Hematopoietic multipotent progenitor cell treated with erythropoietin and hydrocortisone succinate and interleukin-3 and kit ligand, for 6 days (in vitro differentiated cells): ENCODE measurements around the gene EFCAB8.

Experiments used
- DNase-seq: peaks from one replicate; pipeline ENCODE4 v3.0.0-alpha.2; 2015

Gene EFCAB8

DNA sequence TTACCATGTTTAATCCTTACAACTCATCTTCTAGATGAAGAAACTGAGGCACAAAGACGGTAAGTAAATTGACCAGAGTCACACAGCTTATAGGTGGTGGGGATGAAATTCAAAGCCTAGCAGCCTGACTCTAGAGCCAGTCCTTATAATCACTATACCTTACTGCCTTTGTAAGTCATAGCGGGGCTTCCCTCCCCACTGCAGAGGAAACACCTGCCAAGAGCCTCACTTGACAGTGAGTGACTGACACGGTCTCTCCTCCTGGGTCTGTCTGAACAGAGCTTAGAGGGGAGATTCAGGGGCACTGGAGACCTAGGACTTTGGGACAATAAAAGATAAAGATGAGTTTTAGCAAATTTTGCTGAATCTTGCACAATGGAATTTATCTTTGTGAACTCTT is 132.7 kb downstream of the EFCAB8 start:
- no peak for DNase-seq

- no peak for DNase-seq
These were observed 133.3 kb downstream of the EFCAB8 start for GRCh38 chr20:32991792-32992641.

DNA sequence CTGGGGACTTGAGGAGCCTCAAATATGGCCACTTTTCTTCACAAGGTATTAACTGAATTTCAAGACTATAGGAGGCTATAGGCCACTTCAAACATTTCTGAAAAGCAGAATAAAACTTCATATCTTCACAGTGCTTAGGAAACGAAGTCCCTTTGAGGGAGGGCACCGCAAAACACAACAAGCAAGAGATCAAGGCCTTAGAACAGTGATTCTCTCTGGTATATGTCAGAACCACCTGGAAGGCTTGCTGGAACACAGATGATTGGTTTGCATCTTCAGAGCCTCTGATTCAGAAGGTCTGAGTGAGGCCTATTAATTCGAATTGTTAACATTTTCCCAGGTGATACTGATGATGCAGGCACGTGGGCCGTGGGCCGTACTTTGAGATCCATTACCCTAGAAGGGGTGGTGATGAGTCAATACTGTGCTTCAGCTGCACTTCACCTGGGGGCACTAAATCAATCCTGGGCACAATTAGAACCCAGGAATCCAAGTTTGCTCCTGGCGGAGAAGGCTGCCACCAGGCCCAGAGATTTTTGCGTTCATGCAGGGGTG is 134.8 kb downstream of the EFCAB8 start:
- DNase-seq = no peak

DNA sequence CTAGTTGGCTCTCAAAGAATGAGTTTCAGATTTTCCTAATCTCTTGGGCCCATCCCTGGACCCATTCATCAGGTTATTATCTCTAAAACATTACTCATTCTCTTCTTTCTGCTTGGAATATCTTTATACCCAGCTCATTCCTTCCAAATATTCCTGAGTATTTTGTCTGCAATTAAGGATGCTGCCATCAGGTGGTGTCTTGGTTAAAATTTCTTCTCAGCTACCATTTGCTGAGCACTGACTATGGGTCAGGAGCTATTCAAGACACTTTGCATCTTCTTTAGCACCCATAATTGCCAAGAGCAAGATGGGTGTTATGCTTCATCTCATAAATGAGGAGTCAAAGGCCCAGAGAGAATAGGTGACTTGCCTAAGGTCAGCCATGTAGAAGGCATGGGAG is 137.1 kb downstream of the EFCAB8 start:
- no peak for DNase-seq

DNA sequence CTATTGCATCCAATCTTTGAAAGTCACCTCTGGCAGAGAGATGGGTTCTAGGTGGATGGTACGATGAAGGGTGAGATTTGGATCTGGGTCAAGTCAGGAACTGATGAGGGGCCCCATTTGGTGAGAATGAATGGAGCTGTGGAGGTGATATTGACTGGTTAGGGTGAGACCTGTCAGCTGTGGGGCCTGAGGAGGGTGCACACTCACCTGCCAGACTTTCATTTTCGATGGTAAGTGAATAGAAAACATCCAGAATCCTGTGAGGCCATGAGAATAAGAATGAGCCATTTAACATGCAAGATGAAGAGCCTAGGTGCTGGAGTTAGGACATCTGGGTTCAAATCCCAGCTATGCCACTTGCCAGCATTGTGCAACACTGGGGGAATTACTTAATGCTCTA is 138.7 kb downstream of the EFCAB8 start:
- no peak for DNase-seq

DNA sequence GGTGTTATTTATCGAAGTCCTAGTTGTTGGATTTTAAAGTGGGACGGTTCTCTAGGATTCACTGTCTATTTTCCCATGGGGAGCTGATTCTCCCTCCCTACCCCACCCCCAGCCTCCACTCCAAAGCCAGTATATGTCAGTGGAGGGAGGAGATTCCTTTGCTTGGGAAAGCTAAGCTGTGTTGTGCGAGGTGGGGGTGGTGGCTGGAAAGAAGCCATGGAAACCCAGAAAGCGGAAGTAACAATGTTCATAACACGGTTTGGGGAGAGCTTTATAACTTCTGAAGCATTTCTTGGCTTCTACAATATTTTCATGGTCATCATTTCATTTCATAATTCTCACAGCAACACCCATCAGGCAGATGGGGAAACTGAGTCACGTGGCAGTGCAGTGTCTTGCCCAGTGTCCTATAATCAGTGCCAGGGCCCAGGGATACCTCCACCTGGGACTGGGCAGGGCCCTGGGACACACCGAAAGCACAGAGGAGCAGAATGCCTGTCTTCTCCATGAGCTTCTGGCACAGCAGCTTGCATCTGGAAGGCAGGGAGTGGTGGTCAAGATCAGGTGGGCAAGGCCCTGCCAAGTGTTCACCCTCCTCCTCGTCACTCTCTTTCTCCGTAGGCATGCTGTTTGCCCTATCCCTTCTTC is 141.0 kb downstream of the EFCAB8 start:
- DNase-seq = peak; percentile 52

DNA sequence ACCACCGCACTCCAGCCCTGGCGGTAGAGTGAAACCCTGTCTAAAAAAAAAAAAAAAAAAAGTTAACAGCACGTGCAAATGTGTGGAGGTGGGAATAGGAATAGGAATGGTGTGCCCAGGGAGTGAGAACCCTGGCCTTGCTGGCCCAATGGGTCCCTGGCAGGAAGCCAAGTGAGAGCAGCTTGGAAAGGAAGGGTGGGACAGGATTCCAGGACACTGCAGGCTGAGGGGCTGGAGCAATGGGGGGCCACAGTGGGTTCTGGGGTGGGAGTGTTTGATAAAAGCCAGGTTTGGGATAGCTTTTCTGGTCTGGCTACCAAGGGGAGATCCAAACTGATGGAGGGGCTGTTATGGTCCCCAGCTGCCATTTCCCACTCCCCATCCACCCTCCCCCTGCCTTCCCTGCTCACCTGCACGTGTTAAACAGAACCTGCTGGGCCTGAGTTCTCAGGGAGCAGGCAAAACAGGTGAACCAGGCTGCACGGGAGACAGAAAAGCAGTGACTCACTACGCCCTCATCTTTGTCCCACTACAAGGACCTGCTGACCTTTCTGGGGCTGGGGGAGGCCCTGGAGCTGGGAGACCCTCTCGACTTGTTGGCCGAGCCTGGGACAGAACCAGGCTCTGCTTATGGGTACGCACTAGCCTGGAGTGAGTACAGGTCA is 142.2 kb downstream of the EFCAB8 start:
- no peak for DNase-seq

- DNase-seq = no peak
These were observed 143.5 kb downstream of the EFCAB8 start for GRCh38 chr20:33002087-33002808.

DNA sequence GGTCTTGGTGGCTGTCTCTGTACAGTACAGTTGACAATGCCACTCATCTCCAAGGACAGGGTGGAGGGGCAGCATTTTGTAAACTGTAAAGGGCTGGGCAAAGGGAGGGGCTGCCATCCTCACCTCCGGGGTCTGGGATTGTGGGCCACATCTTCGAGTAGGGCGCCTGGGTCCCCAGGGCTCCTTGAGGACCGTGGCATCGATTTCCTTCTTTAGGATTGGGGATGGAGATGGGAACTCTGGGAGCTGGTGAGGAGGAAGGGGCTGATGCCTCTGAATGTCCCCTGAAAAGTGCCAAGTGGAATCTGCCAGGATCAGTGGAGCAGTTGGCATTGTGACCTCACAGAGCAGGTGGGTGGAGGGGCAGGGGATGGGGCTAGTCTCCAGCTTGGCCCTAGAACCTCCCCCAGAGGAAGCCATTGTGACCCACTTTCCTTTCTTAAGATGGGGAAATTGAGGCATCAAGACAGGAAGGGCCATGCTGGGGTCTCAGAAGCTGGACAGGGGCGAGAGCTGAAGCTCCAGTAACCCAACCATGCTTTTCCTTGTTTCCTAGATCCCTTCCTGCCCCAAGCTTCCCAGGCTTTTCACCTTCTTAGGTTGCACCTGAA is 145.5 kb downstream of the EFCAB8 start, which contains the start of gene SUN5:
SUN5 (minus strand) TSS at position 293 of the 611 bp plus-strand sequence; CDS start at position 200, 93 bp downstream.
- DNase-seq = no peak

DNA sequence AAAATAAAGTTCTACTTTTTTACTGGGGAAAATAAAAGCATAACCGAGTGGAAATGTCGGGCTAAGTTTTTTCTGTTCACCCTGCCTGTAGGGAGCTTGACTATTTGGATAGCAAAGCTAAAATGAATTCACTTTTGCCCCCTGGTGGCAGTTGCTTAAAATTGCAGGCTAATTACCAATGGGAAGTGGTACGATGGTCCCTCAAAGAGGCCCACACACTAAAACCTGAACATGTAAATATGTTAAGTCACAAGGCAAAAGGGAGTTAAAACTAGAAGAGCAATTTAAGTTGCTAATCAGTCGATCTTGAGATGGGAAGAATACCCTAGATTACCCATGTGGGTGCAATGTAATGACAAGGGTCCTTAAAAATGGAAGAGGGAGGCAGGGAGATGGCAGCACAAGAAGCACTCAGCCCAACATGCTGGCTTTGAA is 146.4 kb downstream of the EFCAB8 start:
- peak; percentile 53 for DNase-seq

DNA sequence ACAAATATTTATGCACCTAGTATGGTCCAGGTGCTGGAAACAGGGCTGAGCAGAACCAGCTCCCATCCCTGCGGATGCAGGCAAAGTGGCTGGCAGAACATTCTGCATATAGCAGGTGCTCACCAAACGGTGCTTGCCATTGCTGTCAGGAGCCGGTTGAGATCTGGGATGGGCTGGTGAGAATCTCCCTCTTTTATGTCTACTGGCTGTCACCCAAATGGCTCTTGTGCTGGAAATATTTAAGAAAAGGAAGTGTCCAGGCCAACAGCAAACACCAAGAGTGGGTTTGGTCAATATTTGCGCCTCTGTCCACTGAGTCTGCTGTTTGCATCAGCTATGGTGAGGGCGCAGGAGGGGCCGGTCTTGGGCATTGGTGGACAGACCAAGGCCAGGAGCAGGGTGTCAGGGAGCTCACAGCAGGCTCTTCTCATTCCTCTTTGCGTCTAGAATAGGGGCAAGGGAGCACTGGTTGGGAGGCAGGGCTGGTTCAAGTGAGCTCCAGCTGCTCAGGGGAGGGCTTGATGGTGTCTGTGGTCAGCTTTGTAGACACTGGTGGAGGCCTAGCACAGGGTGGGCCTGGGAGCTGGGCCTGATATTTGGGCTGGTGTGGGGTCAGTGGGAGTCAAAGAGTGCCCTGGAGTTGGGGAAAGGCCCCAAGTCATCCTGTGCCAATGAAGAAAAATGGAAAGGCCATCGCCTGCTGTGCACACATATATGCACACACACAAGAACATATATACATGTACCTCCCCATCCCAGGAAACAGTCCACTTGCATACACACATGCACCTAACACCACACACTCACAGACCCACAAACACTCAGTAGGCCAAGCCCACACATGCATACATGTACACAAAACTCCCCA is 147.4 kb downstream of the EFCAB8 start:
- no peak for DNase-seq

DNA sequence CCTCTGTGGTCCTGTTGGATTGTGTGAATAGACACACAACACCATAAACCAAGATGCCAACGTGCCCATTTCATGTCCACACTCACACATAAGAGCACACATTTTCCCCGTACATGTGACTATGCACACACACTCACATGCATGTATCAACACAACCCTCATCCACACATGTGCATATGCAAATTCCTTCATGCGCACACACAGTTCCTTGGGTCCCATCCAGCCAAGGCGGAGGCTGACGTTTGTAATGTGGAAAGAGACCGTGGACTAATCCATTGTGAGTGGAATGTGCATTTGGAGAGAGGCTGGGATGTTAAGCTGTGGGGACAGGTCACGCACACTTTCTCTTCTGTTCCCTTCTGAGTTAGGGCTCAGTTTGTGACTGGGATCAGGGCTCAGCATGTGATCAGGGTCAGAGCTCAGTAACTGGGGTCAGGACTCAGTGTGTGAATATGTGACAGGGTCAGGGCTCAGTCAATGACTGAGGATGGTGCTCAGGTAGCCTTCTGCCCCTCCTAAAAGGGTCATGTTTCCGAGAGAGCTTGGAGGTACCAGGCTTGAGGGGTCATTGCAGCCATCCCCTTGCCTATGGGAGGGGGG is 148.2 kb downstream of the EFCAB8 start:
- DNase-seq = no peak

GRCh38 chr20:33007376-33008335 is 148.9 kb downstream of the EFCAB8 start, which contains the start of gene BPIFB2:
TSS of gene BPIFB2 (plus strand) at chr20:33007704. CDS start at chr20:33008575, 871 bp downstream.
- no peak for DNase-seq

DNA sequence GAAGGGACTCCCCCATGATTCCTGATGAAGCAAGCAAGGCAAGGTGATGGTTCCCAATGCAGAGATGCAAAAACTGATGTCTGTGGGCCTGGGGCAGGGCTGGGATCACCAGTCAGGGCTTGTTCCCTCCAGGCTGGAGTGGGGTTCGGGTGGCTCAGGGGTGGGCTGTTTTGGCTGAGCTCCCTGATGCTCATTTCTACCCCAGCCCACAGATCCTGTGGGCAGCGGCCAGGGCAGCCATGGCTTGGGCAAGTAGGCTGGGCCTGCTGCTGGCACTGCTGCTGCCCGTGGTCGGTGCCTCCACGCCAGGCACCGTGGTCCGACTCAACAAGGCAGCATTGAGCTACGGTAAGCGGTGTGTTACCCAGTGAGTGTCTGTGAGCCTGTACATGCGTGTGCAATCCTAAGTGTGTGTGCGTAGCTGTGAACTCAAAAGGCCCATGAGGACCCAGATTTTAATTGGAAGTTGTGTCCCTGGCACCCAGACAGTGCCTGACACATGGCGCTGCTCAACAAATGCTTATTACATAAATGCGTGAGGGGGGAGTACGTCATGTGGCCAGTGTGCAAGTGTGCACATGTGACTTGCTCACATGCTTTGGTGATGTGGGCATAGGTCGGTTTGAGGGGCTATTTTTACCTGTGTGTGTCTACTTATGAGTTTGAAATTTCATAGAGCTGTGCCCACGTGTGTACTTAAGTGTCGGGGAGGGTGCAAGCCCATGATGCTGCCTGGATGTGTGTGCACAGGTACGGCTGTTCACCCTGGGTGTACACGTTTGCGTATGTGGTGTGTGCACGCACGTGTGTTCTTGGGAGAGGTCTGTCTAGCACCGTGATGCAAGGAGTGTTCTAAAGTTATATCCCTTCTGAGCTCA is 149.9 kb downstream of the EFCAB8 start:
- DNase-seq = no peak

DNA sequence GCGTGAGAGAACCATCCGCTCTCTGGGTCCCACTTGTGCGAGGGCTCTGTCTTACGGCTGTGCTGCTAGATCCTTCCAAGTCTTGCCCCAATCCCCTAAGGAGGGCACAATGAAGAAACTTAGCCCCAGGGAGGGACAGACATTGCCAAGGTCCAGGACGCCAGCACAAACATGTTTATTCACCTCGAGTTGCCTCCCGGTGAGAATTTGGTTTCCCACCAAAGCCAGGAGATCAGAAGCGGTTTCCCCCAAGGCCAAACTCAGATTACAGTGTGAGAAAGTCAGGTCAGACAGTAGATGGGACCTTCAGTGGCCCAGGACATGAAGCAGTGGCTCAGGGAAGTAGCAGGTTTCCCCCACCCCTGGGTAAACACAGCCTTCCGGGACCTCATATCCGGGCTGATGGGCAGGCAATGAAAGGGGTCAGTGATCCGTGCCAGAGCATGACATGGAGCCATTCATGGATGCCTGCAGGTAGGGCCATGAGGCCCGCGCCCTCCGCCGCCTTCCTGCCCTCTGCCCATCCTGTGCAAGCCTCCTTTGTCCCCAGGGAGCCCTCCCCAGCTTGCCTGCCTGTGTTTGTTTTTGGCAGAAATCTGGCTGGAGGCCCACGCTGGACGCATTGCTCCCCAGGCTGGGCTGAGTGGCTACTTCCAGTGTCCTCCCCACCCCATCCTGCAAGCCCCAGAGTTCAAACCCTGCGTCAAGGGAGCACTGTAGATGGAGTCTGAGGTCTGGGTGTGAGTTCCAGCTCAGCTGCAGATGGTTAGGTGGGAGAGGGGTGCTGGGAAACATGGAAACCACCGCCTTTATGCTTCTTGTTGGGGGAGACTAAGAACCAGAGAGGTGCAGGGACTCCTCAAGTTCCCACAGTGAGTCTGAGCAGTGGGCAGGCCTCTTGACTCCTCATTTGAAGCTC is 150.8 kb downstream of the EFCAB8 start:
- DNase-seq = no peak

DNA sequence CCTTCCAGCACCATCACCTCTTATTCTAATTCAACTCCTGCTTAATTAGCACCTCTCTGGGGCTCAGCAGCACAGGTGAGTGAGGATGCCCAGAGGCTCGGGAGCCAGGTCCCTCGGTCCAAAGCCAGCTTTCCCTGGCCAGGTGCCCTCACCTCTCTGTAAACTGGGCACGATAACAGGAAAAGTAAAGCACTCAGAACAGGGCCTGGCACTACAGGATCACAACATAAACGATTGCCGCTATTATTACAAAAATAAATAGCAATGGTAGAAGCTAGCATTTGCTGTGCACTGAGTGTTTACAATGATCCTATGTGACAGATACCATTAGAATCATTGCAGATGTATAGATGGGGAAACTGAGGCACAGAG is 151.4 kb downstream of the EFCAB8 start:
- no peak for DNase-seq
